HG03159 (cell line): ENCODE data around the gene CDH11.

Experiments
- ATAC-seq: cut with Tn5 transposase; IDR thresholded peaks from one replicate; pipeline ENCODE4 v1.9.1; 2021; ENCODE audit warnings: mild to moderate bottlenecking, moderate library complexity; ENCODE audit not compliant: unreplicated experiment

The CDH11 gene

DNA sequence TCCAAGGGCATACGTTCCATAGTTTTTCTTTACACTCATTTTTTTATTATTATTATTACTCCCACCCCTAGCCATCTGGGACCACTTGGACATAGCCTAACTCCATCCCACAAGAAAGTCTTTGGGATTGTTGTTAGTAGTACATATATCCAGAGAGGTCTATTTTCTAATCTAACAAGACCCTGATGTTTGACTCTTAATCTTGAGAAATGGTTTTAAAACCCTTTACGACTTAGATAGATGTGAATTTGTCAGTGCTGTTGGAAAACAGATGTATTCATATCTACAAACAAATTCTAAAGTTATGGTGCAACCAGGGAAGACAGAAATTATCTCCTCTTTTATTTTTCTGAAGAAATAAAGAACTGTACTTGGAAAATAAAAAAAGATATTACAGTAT, 197.8 kb downstream of the CDH11 start:
- ATAC-seq, result no peak

DNA sequence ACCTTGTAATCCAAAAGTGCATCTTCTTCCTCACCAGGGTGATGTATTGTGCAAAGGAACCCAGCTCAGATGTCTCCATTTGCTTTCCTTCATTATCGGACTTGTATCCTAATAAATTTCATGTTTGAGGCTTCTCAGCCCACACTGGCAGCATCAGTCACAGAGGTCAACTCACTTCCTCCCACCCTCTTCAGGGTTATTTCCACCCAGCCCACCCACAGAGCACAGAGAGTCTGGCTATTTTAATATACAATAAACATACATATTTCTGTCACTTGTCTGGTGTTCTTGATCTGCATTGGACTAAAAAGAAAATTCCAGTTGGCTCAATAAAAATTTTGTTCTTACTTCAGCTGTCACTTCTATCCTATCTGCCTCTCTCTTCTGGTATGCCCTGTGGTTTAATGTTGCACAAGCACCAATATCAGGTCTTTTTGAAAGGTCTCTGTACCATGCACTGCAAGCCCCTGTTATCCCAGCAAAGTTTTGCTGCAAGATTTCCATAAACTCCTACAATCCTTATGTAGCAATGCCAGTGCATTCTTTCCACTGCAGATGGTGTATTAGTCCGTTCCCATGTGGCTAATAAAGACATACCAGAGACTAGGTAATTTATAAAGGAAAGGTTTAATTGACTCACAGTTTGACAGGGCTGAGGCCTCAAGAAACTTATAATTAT, 201.8 kb downstream of the CDH11 start:
- no peak for ATAC-seq

DNA sequence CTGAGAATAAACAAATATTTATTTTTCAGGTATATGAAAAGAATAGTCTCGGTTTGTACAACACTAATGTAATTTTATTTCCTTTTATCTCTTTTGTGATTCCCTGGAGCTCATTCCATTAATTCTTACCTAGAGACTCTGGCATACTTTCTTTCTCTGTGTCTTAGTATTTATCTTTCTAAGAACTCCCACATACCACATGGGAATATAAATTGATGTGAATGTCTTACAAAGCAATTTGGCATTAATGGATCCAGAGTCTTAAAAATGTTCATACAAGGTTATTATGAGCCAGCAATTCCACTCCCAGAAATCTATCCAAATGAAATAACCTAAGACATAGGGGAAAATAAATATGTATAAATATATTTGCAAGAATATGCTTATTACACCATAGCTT, 202.7 kb downstream of the CDH11 start:
- no peak for ATAC-seq

DNA sequence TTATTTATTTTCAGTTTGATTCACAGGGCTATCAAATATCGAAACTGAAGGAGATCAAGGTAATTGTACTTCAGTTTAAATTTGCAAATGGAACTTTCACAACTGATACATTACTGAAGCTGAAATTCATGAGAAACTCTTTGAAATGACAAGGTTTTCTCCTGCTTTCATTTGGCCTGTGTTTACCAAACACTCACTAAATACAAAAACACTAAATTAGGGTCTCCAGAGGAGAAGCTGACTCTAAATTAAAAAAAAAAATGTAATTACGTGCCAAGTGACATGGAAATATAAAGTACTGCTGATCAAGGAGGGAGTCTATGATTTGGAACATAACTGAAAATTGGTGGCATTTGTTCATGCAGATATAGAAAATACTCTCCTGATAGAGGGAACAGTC, 205.8 kb downstream of the CDH11 start:
- ATAC-seq, result no peak

DNA sequence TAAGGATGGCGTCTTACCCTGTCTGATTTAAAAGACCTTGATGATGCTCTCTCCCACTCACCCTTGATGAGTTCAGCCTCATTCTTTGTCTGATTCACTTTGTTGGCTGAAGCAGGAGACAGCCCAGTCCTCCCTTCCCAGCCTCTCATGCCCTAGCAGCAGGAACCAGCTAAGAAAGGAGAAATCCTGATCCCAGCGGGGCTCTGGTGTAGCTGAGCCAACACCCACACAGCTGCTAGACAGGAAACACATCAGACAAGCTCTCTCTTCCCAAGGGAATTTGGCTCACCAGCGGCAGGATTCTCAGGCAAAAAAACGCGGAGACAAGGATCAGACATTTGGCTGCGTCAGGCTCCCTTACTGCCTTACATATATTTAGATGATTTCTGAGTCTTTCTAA, 211.5 kb downstream of the CDH11 start:
- no peak for ATAC-seq

DNA sequence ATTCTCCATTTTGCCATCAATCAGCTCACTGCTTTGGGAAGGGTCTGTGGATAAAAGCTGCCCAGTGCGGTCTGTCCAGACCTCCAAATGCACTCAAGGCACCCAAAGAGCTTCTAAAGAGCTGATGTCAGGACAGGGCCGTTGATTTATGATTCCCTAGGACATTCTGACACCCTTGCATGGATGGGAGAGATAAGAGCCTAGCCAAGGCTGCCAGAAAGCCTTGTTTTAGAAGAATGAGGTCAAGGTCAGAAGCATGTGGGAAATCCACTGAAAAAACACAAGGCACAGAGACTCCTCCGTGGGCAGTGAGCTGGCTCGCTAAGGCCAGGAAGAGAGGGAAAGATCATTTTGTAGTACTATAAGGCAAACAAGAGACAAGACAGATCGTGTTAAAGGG, 214.0 kb downstream of the CDH11 start:
- ATAC-seq, result no peak

DNA sequence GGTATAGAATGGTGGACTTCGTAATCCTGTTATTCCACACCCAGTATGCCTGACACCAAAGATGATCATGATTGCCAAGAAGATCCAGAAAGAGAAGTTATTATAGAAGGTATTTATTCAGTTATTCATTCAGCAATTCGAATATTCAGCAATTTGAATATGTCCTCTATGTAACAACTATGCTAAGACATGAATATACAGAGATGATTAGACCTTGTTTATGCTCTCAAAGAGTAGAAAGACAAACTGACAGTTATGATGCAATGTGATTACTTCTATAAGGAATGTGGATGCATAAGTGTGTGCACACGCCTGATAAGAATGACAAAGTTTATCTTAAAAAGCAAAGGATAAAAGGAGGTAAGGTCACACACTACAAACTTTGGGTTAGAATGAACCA, 218.1 kb downstream of the CDH11 start:
- ATAC-seq, result no peak

DNA sequence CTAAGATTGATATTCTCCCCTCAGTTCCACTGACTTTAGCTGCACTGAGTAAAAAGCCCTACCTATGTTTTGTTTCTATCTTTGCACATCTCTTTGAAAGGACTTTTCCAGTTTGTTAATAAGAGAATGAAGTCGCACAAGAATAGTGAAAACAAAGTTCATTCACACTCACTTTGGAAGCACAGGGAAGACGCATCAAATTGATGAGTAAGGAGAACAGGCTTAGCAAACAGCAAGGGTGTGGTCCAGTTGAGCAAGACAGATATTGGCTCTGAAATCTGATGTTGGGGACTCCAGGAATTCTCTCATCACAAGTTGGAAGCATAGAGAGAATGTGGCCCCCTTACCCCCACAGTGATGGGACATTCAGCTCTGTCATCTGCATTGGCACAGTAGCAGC, 221.3 kb downstream of the CDH11 start:
- ATAC-seq, result no peak

DNA sequence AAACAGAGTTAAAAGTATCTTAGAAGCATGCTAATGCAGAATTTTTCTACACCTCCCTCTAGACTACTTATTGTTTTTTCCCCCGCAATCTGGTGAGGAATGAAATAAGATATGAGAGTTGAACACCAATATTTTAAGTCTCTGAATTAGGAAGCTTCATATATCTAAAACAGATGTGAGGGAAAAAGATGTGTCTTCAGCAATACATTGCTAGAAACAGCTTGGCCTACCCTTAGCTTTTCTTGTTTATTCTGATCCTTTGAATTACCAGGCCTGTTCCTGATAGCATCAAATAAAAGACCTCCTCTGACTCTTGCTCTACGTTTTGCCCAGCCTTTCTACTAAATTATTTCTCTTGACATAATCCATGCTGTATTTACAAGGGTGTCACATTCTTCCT, 221.8 kb downstream of the CDH11 start:
- no peak for ATAC-seq

DNA sequence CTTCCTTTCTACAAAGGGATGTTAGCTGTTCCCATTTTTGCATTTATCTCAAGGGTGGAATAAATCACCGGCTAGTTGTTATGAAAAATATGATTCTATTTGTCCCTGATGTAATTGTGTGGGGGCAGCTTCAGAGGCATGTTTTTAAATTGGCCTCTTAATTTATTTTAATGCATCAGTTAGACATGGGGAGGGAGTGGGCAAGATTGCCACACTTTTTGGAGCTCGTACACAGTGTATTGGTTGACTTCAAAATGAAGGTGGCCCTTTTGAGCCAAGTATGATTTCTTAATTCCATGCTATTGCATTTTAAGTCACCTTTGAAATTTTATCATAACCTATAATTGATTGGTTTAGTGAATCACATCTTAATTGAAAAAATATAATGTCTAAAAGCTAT, 223.7 kb downstream of the CDH11 start:
- no peak for ATAC-seq
